SK-MEL-5 (cell line): Measurements from ENCODE around the gene HSD17B4. TPM values are rescaled to one million over a fixed set of nuclear protein-coding genes. Genes with fewer than 3 reads are reported as not detected.

Experiments
- DNase-seq: peaks from one replicate; pipeline ENCODE4 v3.0.0-alpha.2; 2016; ENCODE audit warnings: low read depth, low spot score
- in situ Hi-C: cut with HindIII; loops from 2 replicates; pipeline ENCODE4 v1.10.0; 2016; ENCODE audit warnings: low sequenced_read_pairs, high pct_unique_total_duplicates, low pct_unique_long_range_greater_than_20kb
- small RNA-seq, 2 experiments: library from RNA; depleted of rRNA; stranded (forward); fragments of <200 nt; gene quantifications; one replicate each; pipeline ENCODE3, GENCODE V24; 2014
- total RNA-seq: library from RNA; depleted of rRNA; stranded (reverse); fragments of >200 nt; shearing (Covaris generic); gene quantifications from 2 replicates; pipeline ENCODE4 v1.2.3, GENCODE V29; 2014; rRNA removed

HSD17B4 gene
- total RNA-seq, 1 experiment from 2014 or later, result 160 TPM

DNA sequence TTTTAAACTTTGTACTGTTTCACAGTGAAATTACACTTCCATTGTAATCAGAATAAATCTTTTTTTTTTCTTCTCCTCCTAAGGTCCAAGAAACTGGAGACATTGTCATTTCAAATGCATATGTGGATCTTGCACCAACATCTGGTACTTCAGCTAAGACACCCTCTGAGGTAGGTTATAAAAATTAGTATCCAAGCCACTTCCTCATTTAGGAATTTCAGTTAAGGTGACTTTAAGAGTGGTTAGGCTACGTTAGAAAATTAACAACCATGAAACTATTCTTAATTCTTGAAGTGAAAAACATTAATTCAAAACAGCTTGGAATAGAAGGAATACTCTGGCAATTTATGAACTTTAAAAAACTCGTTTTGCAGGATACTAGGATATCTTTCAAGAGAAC is 77.5 kb downstream of the HSD17B4 start:
- DNase-seq, result no peak
- in situ Hi-C loops, result no loop called here

DNA sequence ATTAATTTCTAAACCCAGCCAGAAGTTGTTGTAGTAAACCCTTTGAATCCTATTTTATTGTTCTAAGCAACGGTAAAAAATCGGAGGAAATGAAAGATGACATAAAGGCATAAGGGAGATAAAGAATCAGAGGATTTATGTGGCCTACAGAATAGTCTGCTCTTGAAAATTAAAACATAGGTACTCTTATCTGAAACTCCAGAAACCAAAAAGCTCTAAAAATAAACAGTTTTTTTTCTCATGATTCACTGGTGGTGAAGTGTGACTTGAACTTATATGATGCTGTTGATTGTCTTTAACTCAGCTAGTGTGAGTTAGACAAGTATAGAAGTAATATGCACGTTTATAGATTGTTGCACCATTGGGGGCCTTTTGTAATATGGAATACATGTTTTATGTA is 80.3 kb downstream of the HSD17B4 start:
- in situ Hi-C loops, result no loop called here
- no peak for DNase-seq

DNA sequence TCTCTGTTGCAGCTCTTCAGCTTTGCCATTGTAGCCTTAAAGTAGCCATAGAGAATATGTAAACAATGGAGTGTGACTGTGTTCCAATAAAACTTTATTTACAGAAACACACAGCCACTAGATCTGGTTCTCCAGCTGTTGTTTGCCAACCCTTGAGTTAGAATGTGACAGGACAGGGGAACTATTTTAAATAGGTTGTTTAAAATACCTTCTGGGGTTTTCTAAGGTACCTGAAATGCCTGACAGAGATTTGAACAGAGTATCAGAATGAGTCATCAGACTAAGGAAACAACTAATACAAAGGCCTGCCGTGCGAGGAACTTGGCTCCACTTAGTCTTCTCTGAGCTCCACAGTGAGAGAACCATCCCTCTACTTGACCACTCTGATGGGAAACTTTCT is 85.4 kb downstream of the HSD17B4 start:
- in situ Hi-C loops, result no loop called here
- DNase-seq, result no peak

DNA sequence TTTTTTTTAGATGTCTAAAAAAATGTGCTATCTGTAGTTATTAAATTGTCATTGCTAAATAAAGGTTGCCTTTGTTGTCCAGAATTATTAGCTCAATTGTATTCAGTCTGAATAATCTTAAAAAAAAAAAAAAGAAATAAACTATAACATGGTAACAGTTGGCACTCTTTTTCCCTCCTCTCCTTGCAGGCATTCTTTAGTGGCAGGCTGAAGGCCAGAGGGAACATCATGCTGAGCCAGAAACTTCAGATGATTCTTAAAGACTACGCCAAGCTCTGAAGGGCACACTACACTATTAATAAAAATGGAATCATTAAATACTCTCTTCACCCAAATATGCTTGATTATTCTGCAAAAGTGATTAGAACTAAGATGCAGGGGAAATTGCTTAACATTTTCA is 89.4 kb downstream of the HSD17B4 start:
- in situ Hi-C loops, result no loop called here
- DNase-seq, result no peak

DNA sequence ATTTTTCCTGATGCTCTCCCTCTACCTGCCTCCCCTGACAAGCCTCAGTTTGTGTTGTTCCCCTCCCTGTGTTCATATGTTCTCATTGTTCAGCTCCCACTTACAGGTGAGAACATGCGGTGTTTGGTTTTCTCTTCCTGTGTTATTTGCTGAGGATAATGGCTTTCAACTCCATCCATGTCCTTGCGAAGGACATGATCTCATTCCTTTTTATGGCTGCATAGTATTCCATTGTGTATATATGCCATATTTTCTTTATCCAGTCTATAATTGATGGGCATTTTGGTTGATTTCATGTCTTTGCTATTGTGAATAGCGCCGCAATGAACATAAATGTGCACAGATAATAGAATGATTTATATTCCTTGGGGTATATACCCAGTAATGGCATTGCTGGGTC is 99.5 kb downstream of the HSD17B4 start:
- in situ Hi-C loops, result no loop called here
- DNase-seq, result no peak

DNA sequence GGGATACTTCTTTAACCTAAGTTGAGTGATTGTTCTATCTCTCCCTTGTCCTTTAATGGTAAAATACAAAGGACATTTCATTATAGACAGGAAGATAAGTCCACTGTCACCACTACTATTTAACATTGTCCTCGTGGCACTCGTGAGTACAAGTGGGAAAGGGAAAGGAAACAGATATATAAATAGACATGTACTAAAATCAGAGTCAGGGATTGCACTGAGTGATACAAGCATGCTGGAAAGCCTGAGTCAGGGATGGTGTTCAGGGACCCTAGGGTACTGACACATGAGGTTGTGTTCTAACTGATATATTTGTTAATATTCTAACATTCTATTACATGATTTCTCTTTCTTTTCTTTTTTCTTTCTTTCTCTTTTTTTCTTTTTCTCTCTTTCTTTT is 102.3 kb downstream of the HSD17B4 start:
- DNase-seq, result no peak
- in situ Hi-C loops, result no loop called here

DNA sequence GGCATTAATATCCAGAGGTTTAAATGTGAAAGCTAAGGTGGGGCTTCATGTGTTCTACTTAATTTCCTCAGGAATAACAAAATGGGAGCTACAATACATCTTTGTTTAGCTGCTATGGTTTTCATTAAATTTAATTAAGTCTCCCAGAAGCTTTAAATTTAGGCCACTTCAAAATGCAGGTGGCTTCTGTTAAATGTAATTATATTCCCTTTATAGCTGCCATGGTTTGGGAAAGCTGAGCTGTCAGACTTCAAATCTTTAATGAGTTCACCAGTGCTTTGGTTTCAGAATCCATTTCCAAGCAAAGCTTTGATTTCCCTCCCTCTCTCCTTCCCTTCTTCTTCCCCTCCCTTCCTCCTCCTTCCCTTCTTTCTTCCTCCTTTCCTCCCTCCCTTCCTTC is 118.6 kb downstream of the HSD17B4 start:
- DNase-seq, result no peak
- in situ Hi-C loops, result no loop called here

DNA sequence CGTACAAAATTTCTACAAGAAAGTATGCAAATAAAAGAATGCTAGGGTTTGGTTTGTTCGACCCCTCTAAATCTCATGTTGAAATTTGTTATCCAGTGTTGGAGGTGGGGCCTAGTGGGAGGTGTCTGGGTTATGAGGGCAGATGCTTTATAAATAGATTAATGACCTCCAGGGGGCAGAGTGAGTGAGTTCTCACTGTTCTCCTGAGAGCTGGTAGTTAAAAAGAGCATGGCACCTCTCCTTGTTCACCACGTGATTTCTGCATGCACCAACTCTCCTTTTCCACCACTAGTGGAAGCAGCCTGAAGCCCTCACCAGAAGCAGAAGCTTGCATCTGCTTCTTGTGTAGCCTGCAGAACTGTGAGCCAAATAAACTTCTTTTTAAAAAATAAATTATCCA is 126.6 kb downstream of the HSD17B4 start:
- DNase-seq, result peak; percentile 88
- in situ Hi-C loops, result no loop called here

DNA sequence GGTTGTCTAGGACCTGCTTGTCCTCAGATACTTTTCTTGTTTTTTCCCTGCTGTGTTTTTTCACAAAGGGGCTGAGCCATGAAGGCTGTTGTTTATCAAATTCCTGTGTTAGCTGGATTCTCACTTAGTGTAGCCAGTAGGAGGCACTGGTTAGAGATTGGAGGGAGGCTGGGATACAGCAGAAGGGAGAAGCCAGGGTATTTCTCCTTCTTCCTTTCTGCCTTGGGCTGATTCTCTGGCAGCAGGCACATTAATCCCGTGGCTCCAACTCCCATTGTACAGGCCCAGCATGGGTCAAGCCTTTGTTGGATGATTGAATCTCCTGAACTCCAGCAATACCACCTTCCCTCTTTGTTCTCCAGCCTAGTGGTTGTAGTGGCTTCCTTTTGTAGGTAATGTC is 130.7 kb downstream of the HSD17B4 start:
- peak; percentile 15 for DNase-seq
- in situ Hi-C loops, result no loop called here

DNA sequence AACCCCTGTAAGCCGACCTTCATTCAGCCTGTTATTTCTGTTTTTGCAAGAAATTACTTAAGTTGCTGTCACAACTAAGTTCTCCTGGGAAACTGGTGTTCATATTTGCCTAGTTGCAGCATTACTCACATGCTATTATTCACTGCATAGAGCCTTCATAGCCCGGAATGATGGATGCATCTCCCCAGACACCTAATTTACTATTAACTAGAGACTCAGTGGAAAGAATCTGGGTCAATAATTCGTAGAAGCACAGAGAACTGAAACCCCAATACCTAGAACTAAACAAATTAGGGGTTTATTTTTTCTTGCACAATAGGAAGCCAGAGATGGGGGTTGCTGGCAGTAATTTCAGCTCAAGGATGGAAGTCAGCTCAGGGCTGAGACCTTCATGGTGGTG is 131.4 kb downstream of the HSD17B4 start:
- in situ Hi-C loops, result no loop called here
- DNase-seq, result no peak

Small RNA genes within 50 kb of the gene (small RNA-seq; reads per million reads assigned to genes)
- 0.02 to 2.1 reads per million in 2 experiments for gene RNA5SP190

Other genes starting within 250 kb of the HSD17B4 start
- 5.6 and 7.5 TPM in 2 replicates for gene TNFAIP8, start 96.5 kb upstream of the HSD17B4 start, total RNA-seq
- not detected in 2 replicates for gene FAM170A, start 177.1 kb downstream of the HSD17B4 start, total RNA-seq